ENCODE results near the gene ATP11A. TPM values are rescaled to one million over a fixed set of nuclear protein-coding genes. Genes with fewer than 3 reads are reported as not detected.

The ATP11A gene
- total and polyA plus RNA-seq, 9 of the 15 experiments (the other 6 are each of a cell fraction or from before 2014, with no cell fraction given) = 0.38 to 34.2 (median 4.2) TPM

- no peaks in the 10 kb centered on the region for H3K36me3 ChIP-seq (ENCODE audit: control insufficient read depth, insufficient read depth, low read length)
- ChIA-PET CTCF (ENCODE audit: low intra/inter-chr PET ratio) (no interaction called here), POLR2A (no interaction called here)
- H2AFZ ChIP-seq (ENCODE audit: low read depth, low read length) = no peak overlapping the region
- no TSS peak for BruUV-seq (replicated peaks)
- WGBS (ENCODE audit: insufficient coverage, low coverage, missing lambda C conversion rate) = 0% methylated on average over 1 of the region's 1 CpG
- H3K27me3 ChIP-seq (ENCODE audit: control insufficient read depth in 2 of 2, insufficient read depth in 2 of 2, low read length in 2 of 2) = peaks cover 11 to 66% of the 10 kb centered on the region in 2 experiments
- H3K4me2 ChIP-seq (ENCODE audit: insufficient read depth, low read length) = no peak overlapping the region
- no peaks in the 10 kb centered on the region for H3K9me3 ChIP-seq (replicated peaks; ENCODE audit: control insufficient read depth, insufficient read depth, low read depth, low read length)
- H3K79me2 ChIP-seq (ENCODE audit: control insufficient read depth, insufficient read depth, low read length) = no peaks in the 10 kb centered on the region
- H4K20me1 ChIP-seq (replicated peaks; ENCODE audit: control insufficient read depth, insufficient read depth, low read length) = no peaks in the 10 kb centered on the region
- ATAC-seq = no peak
- FAIRE-seq = no peak
- intact Hi-C loops (cut with micrococcal nuclease) = no loop called here
- H3K27ac ChIP-seq (ENCODE audit: extremely low read depth, low read depth, low read length) = no peak overlapping the region
- H3K4me3 ChIP-seq = no peak overlapping the region
- peaks cover 0 to 6% of the 10 kb centered on the region in 2 experiments; a peak in 2 of 5 replicates for H3K4me1 ChIP-seq (replicated peaks in 1 of 2; ENCODE audit: control insufficient read depth in 2 of 2, insufficient read depth in 2 of 2, low read length in 2 of 2)
- no peak overlapping the region for H3K9ac ChIP-seq (ENCODE audit: insufficient read depth in 1 of 2, low read depth in 2 of 2, low read length in 2 of 2)
- in situ Hi-C loops (cut with MboI) = no loop called here
- no peaks in the 10 kb centered on the region for H3K9me1 ChIP-seq (ENCODE audit: control insufficient read depth, insufficient read depth, low read length)
- DNase-seq (ENCODE audit: extremely low read depth in 1 of 4, low spot score in 3 of 4) = no peak
- no peak for TF ChIP-seq TGIF2 (CRISPR knock-in tag; IDR thresholded peaks at IDR 0.05)
- TF ChIP-seq U2AF2 (optimal IDR thresholded peaks at IDR 0.05; ENCODE audit: low read depth, low read length) = no peak
- TF ChIP-seq GABPA (tag; conservative IDR thresholded peaks at IDR 0.05; ENCODE audit: low read depth) = no peak
- no peak for TF ChIP-seq ESRRA (IDR thresholded peaks at IDR 0.05; ENCODE audit: borderline replicate concordance, low read depth)
Observed at GRCh38 chr13:112912726-112913440, 223.0 kb downstream of the ATP11A start.

GRCh38 chr13:112916296-112916695 is 226.5 kb downstream of the ATP11A start:
- H2AFZ ChIP-seq (ENCODE audit: low read depth, low read length) = no peak overlapping the region
- no peaks in the 10 kb centered on the region for H3K36me3 ChIP-seq (ENCODE audit: control insufficient read depth, insufficient read depth, low read length)
- ATAC-seq = no peak
- ChIA-PET POLR2A (no interaction called here), CTCF (ENCODE audit: low intra/inter-chr PET ratio) (no interaction called here)
- H3K4me2 ChIP-seq (ENCODE audit: insufficient read depth, low read length) = no peak overlapping the region
- intact Hi-C loops (cut with micrococcal nuclease) (no loop called here), in situ Hi-C loops (cut with MboI) (no loop called here)
- no peak for FAIRE-seq
- no TSS peak for BruUV-seq (replicated peaks)
- H3K9ac ChIP-seq (ENCODE audit: insufficient read depth in 1 of 2, low read depth in 2 of 2, low read length in 2 of 2) = no peak overlapping the region
- no peak overlapping the region for H3K27ac ChIP-seq (ENCODE audit: extremely low read depth, low read depth, low read length)
- H3K9me3 ChIP-seq (replicated peaks; ENCODE audit: control insufficient read depth, insufficient read depth, low read depth, low read length) = no peaks in the 10 kb centered on the region
- no peaks in the 10 kb centered on the region for H4K20me1 ChIP-seq (replicated peaks; ENCODE audit: control insufficient read depth, insufficient read depth, low read length)
- H3K4me3 ChIP-seq = no peak overlapping the region
- DNase-seq (ENCODE audit: extremely low read depth in 1 of 4, low spot score in 3 of 4) = no peak
- no peaks in the 10 kb centered on the region for H3K9me1 ChIP-seq (ENCODE audit: control insufficient read depth, insufficient read depth, low read length)
- WGBS (ENCODE audit: insufficient coverage, low coverage, missing lambda C conversion rate) = 21% methylated on average over 12 of the region's 14 CpGs
- peaks cover 18 to 54% of the 10 kb centered on the region in 2 experiments for H3K27me3 ChIP-seq (ENCODE audit: control insufficient read depth in 2 of 2, insufficient read depth in 2 of 2, low read length in 2 of 2)
- H3K4me1 ChIP-seq (replicated peaks in 1 of 2; ENCODE audit: control insufficient read depth in 2 of 2, insufficient read depth in 2 of 2, low read length in 2 of 2) = peaks cover 0 to 3% of the 10 kb centered on the region in 2 experiments; a peak in 2 of 5 replicates
- no peaks in the 10 kb centered on the region for H3K79me2 ChIP-seq (ENCODE audit: control insufficient read depth, insufficient read depth, low read length)
- no peak for TF ChIP-seq ZBTB43 (CRISPR knock-in tag; IDR thresholded peaks at IDR 0.05)
